GM19455 (cell line): ENCODE measurements around the gene CIAO3.

Experiments used
- ATAC-seq: cut with Tn5 transposase; IDR thresholded peaks from one replicate; pipeline ENCODE4 v1.9.1; 2021; ENCODE audit not compliant: unreplicated experiment

CIAO3 gene

DNA sequence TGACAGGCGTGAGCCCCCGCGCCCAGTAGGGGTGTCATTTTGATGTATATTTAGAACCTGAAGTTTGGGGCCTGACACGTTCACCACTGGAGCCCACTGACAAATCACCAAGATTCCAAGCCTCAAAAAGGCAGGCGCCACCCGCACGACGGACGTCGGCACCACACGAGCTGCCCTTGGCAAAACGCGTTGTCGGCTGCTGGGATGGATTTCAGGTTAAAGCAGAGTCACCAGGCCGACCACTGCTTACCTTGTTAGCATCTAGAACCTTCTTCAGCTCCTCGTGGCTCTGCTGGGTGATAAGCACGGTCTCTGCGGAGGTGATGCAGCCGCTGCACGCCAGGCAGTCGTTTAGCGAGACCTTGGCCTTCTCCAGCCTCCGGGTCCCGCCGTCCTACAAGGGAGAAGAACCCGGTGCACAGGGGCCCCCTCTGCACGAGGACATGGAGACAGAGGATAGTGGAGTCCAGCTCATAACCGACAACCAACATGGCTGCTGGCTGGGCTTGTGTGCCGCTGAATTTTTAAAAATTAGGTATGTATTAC is 3.8 kb downstream of the CIAO3 start:
- no peak for ATAC-seq

- ATAC-seq, result no peak
Measured at GRCh38 chr16:735982-736453, 4.8 kb downstream of the CIAO3 start.

DNA sequence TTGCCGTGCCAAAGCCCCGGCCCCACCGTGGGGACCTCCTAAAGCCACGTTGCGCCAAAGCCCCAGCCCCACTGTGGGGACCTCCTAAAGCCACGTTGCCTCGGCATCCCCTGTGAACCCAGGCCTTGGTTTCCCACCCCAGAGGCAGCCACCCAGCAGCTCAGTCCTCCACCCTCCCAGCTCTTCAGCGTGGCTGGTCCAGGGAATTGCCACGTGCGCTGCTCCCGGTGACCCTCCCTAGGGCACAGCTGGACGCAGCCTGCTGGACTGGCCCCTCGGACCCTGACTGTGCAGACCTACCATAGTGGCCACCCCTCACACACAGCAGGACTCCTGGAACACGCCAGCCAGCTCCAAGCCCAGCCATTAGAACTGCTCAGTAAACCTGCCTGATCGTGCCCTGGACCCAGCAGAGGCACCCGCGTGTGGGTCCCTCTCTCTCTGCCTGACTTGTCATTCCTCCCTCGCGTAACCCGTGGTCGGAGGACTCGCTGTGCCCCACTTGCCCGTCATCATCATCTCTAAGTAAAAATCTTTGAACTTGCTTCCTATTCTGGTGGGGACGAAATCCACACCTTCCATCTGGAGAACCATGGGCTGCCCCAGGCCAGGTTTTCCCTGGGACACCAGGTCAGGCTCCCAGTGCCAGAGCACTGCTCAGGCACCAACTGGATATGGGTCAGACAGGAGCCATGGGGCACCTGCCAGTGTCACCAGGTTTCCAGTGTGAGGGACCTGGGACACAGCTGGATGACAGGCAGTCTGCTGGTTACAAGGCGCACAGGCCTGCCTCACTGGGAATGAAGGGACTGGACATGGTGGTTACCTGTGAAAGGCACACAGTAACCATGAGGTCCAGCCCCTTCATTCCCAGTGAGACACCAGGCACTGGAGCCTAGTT is 5.6 kb downstream of the CIAO3 start:
- no peak for ATAC-seq

GRCh38 chr16:734208-734980 is 6.4 kb downstream of the CIAO3 start:
- no peak for ATAC-seq

DNA sequence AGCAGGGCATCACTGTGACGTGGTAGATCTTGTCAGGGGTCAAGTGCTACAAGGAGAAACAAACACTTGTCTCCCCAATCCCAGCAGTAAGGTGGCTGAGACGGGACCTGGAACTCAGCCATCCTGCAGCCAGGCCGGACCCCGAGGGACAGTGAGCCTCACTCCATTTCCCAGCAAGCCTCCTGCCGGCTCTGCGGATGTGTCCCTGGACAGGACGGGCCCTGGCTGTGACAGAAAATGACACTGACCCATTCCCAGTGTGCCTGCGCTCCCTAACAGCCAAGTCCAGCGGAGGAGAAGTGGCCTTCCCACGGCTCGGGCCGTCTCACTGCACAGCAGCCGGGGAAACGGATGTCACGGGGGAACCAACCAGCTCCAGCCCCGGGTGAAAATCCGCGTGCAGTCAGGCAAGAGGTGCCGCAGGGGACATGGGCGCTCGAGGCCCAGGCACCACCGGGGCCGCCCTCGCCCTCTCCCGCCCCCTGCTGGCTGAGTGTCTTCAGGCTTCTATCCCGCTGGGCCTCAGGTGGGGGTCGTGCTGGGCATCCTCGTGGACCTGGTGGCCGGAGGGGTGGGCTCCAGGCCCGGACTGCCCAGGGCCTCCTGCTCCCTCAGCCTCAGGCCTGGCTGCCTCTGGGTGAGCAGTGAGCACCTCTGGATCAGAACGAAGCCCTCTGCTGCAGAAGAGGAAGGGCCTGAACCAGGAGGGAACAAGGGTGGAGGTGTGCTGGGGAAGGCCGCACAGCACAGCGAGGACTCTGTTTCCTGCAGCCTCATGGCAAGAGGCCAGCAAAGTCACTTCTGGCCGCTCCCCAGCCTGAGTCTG is 7.2 kb downstream of the CIAO3 start:
- ATAC-seq, result no peak

GRCh38 chr16:732936-733335 is 7.9 kb downstream of the CIAO3 start:
- ATAC-seq, result no peak

DNA sequence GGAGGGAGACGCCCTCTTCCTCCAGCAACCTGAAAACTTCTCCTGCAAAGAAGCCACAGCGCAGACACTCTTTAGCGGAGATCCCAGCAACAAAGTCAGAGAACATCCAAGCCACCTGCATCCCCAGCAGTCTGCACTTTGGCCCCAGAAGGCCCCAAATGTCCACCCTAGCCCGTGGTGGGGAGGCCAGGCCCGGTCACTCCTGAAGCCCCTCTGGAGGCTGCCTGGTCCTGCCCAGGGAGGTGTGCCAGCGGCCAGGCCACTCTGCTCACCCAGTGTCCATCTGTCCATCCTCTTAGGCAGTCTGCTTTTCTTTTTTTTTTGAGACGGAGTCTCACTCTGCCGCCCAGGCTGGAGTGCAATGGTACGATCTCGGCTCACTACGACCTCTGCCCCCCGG is 8.5 kb downstream of the CIAO3 start:
- ATAC-seq, result no peak

DNA sequence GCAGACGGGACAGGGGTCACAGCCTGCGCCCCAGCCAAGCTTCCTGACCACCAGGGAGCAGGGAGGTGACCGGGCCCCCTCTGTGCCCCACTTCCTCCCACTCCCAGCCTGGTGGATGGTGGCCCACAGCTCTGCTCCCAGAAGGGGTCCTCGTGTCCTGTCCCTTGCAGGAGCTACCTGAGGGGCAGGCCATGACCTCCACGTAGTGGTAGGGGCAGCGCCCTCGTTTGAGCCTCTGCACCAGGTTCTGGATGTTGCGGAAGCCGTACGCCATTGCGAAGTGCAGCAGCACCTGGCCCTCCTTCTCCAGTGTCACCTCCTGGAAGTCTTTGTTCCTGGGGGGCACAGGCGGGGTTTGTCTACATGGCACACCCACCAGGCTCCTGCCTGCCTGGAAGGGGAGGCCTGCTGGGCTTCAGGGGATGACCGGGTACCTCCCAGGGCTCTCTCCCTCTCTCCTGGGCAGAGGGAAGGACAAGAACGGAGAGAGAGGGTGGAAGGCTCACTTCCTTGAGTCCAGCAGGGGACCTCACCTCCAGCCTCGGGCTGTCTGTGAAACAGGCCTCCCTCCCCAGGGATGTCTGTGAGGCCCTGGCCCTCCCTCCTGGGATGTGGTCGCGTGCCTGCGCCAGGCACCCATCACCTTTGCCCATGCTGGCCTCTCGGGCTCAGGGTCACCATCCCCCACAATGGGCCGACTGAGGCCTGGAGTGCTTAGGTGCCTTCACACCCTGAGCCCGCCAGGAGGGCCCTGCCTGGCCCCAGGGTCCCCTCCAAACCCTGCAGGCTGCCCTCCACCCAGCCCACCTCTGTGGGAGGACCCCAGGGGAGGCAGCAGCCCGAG is 9.9 kb downstream of the CIAO3 start:
- no peak for ATAC-seq

DNA sequence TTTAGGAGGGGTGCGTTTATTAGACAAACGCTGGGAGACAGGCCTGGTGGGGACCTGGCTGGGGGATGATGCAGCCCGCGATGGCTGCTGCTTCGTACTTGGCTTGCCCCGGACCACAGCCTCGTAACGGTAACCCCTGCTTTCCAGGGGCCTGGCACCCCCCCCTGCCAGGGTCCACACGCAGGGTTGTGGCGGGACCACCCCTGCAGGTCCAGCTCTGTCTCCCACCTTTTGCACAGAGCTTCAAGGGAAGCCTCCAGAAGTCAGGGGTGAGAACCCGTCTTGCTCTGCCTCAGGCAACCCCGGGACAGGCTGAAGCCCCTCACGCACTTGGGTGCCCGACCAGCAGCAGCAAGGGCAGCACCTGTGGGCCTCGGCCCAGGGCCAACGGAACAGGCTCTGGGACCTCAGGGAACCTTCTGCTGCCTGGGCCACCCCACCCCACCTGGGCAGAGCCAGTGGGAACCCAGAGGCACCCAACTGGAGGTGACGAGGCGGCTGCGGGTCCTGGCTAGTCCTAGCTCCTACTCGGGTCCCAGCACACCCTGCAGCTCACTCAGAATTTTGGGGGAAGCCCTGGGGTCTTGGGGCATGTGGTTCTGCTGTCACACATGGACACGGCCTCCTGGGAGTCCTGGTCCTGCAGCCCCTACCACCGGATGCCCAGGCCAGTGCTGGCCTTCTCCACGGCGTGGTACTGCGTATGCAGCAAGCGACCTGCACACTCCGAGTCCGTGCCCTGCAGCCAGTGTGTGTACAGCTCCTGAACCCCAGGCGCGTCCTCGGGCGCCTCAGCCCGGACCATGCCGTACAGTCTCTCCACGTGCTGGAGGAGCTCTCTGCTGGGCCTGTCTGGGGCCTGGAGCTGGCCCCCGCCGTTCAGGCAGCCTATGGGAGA is 10.8 kb downstream of the CIAO3 start:
- ATAC-seq, result no peak

DNA sequence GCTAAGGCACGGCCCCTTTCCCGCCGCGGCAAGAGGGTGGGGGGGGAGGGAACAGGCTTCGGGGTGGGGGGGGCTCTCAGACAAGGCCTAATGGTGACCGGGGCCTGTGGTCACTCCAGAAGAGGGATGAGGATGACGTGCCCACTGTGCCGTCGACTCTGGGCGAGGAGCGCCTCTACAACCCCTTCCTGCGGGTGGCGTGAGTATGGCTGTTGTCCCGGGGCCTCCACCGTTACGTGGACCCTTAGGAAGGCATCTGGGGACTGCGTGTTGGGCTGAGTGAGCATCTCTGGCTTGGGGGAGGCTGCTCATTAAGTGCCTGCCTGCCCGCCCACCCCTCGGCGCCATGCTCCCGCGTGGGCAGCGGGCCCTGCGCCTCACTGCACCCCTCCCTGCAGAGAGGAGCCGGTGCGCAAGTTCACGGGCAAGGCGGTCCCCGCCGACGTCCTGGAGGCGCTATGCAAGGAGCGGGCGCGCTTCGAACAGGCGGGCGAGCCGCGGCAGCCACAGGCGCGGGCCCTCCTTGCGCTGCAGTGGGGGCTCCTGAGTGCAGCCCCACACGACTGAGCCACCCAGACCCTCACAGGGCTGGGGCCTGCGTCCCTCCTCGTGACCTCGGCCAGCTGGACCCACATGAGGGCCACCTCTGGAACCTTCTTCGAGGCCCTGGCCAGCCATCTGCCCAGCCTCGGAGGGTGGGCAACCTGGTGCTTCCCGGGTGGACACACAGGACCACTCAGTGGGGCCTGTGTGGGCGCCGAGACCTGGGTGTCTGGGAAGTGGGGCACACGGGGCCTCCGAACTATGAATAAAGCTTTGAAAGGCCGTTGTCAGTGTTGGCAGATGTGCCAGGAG is 11.7 kb downstream of the CIAO3 start:
- ATAC-seq, result no peak

GRCh38 chr16:728131-728889 is 12.5 kb downstream of the CIAO3 start:
- peak; percentile 38 for ATAC-seq

- ATAC-seq, result no peak
Measured at GRCh38 chr16:727291-727977, 13.4 kb downstream of the CIAO3 start.

DNA sequence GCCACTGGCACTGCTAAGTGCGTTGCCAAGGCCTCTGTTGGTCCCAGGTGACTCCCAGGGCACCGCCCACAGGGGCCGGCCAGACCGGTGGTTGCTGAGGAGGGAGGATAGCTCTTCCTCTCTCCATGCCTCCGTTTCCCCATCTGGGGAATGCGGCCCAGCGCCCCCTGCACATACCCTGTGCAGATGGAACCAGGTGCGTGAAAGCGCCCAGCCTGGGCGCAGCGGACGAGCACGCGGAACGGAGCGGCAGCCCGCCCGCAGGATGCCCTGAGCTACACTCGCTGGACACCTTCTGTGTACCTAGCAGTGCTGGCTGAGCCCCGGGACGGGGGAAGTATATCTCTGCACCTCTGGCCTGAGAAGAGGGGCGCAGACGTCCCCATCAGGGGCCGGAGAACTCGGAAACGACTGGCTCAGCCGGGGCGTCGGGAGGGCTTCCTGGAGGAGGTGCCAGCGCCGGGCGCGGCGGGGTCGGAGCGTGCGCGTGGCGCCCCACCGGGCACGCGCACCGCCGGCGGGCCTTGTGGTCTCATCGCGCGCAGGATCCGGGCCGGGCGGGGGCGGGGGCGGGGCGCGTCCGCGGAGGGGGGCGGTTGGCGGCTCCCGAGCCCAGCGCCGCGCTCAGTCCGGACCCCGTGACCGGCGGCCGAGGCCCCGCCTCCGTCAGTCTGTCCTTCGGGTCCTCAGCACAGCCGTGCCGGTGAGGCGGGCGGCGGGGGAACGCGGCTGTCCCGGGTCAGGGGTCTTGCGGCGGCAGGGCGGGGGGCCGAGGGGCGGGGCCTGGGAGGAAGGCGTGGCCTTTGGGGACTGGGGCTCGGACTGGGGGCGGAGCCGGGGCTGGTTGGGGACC is 14.1 kb downstream of the CIAO3 start, which contains the start of the genes CCDC78 and HAGHL:
TSS of gene CCDC78 (minus strand) at position 6 of the 853 bp plus-strand sequence. CDS start 76 bp downstream, outside the sequence.
TSS of gene HAGHL (plus strand) at position 669 of the 853 bp plus-strand sequence. CDS start 404 bp downstream, outside the sequence.
- no peak for ATAC-seq

- ATAC-seq, result no peak
Measured at GRCh38 chr16:726188-726437, 14.7 kb downstream of the CIAO3 start.

GRCh38 chr16:725463-726187 is 15.2 kb downstream of the CIAO3 start:
- no peak for ATAC-seq
